Left kidney (tissue), 2 donors: Measurements from ENCODE around the gene KRT15. TPM values are rescaled to one million over a fixed set of nuclear protein-coding genes. Genes with fewer than 3 reads are reported as not detected.

ENCODE experiments used
- DNase-seq: peaks from one replicate; pipeline ENCODE4 v3.0.0-alpha.2; 2013
- polyA plus RNA-seq: library from polyadenylated mRNA; unstranded; fragments of 120-200 nt; gene quantifications from one replicate; pipeline ENCODE4 v1.2.1, GENCODE V29; 2013; ENCODE audit not compliant: insufficient read length

KRT15 gene
- polyA plus RNA-seq, 1 donor: 1.8 TPM

- DNase-seq: no peak
Measured at GRCh38 chr17:41504246-41504977, 14.3 kb downstream of the KRT15 start.

DNA sequence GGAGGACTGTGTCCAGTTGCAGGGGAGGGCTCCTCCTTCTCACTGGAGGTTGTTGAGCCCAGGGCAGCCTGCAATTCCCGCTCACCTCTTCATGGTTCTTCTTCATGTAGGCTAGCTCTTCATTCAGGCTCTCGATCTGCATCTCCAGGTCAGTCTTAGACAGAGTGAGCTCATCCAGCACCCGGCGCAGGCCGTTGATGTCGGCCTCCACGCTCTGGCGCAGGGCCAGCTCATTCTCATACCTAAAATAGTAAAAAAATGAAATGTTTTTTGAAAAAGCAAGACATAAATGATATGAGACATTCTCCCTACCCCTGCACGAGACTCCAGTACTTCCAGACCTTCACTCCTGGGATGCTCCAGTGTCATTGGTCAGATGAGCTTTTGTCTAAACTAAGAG lies 15.5 kb downstream of the KRT15 start:
- no peak for DNase-seq

DNA sequence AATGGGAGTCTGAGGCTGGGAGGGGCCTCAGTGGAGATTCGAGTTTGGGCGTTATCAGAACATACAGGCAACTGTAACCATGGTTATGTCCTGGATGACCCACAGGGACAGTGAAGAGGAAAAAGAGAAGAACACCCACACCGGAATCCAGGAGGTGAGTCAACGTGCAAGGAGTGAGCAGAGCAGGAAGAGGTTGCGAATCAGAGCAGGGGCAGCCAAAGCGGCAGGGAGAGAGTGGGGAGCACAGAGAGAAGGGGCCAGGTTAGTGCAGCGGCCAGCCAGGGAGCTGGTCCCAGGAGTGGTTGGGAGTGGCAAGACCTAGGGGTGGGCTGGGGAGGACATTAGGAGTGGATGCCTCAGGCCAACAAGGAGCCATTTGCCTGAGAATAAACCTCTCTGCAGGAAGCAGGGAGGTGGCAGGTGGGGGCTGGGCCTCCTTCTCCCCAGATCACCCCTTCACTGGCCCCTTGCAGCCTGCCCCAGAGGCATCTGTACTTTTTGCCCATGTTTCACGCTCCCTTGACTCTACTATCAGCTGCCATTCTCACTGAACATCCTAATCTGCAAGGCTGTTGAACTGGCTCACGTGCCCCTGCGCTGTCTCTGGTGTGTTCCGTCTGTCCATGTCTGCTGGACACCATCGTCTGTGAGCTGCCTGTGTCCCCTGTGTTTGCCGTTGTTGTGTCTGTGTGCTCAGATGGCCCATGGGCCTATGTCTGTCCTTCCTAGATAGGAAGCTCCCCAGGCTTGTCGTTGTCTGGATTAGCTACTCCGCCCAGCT lies 18.4 kb downstream of the KRT15 start:
- no peak for DNase-seq

DNA sequence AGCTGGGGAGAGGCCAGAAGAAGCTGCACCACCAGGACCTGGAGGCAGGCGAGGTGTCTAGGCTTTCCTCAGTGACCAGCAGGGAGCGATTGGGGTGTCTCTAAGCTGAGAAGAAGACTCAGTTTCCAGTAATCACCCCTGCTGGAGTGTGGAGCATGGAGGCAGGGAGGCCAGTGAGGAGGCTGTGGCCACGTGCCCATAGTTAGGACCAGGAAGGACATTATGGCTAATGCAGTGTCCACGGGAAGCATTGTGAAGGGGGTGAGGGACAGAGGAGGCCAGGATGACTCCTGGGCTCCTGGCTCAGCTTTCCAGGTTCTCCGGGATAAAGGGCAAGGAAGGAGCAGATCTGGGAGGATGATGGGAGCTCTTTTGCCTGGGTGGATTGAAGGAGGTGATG lies 19.0 kb downstream of the KRT15 start:
- DNase-seq: no peak

- DNase-seq: no peak
Measured at GRCh38 chr17:41498276-41498675, 20.4 kb downstream of the KRT15 start.

- peak; percentile 56 for DNase-seq
Measured at GRCh38 chr17:41496803-41497484, 21.7 kb downstream of the KRT15 start.

DNA sequence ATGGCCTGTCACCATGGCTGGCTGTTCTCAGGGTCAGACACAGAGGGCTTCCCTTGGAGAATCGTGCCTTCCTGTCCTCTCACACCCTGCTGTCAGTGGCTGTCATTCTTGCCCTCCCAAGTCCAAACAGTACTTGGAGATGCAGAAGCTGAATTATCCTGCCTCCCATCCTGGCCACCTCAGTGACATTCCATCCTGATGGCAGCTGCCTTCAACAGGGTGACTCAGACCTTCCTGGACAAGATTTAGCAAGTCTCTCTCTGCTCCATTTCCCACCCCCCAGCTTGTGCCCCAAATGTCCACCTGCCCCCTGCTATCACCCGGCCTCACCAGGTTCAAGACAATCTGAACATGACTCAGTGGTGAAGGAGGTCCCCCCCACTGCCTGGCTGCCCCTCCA lies 24.2 kb downstream of the KRT15 start:
- DNase-seq: no peak

GRCh38 chr17:41492771-41493170 lies 25.9 kb downstream of the KRT15 start:
- DNase-seq: peak; percentile 58

DNA sequence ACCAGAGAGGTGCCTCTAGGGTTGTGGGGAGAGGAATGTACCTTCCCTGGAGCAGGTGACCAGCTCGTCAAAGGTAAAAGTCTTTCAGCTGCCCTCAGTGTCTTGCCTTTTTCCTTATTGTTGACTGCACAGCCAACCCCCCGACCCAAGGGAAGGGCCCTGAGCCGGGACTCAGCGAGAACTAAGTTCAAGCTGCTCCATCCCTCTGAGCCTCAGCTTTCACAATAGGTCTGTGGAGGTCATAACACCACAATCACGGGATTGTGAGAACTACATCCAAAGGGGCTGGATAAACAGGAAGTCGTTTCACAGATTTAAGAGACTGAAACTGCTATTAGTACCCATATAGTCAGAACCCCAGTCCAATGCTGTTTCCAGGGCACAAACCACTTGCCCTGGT lies 26.3 kb downstream of the KRT15 start:
- no peak for DNase-seq

DNA sequence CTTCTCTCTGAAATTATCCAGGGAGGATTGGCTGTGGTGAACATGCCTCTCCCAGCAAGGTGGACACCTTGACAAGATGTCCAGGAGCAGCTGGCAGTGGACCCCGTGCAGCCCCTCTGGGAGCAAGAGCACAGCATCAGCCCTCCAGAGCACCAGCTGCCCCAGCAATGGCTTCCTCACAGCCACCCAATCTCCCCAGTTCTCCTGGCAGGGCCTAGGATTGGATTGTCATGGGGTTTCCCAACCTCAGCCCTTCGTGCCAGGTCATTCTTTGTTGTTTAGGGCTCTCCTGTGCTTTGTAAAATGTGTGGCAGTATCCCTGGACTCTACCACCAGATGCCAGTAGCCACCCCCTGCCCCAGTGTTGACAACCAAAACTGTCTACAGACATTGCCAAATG lies 27.2 kb downstream of the KRT15 start:
- no peak for DNase-seq

GRCh38 chr17:41490000-41490990 lies 28.4 kb downstream of the KRT15 start:
- DNase-seq: no peak

GRCh38 chr17:41489531-41489930 lies 29.2 kb downstream of the KRT15 start, which contains the start of gene KRT36:
Gene KRT36, minus strand, starts transcription at chr17:41489910. Its CDS starts 46 bp downstream, at chr17:41489864.
- no peak for DNase-seq

DNA sequence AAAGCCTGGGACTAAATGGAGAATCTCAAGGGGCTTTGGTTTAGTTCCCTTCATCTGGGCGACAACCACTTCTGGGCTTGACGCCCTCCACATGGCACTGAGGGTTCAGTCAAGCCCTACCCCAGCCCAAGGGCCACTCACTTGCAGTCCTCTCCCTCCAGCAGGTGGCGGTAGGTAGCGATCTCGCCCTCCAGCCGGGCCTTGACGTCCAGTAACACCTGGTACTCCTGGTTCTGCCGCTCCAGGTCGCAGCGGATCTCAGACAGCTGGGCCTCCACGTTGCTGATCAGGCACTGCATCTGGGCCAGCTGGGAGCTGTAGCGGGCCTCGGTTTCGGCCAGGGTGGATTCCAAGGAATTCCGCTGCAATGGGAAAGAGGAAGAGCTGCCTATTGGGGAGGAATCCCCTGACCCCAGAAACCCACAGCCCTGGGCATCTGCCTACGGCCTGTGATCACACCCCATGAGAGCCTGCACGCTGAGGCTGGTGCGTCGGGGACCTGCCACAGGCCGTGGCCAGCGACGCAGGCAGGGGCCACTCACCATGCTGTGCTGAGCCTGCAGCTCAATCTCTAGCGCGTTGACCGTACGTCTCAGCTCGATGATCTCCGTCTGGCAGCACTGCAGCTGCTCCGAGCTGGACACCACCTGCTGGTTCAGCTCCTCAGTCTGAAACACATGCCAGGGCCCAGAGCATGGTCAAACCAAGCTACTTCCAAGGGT lies 31.7 kb downstream of the KRT15 start:
- DNase-seq: no peak

- DNase-seq: no peak
Measured at GRCh38 chr17:41486316-41486715, 32.4 kb downstream of the KRT15 start.

DNA sequence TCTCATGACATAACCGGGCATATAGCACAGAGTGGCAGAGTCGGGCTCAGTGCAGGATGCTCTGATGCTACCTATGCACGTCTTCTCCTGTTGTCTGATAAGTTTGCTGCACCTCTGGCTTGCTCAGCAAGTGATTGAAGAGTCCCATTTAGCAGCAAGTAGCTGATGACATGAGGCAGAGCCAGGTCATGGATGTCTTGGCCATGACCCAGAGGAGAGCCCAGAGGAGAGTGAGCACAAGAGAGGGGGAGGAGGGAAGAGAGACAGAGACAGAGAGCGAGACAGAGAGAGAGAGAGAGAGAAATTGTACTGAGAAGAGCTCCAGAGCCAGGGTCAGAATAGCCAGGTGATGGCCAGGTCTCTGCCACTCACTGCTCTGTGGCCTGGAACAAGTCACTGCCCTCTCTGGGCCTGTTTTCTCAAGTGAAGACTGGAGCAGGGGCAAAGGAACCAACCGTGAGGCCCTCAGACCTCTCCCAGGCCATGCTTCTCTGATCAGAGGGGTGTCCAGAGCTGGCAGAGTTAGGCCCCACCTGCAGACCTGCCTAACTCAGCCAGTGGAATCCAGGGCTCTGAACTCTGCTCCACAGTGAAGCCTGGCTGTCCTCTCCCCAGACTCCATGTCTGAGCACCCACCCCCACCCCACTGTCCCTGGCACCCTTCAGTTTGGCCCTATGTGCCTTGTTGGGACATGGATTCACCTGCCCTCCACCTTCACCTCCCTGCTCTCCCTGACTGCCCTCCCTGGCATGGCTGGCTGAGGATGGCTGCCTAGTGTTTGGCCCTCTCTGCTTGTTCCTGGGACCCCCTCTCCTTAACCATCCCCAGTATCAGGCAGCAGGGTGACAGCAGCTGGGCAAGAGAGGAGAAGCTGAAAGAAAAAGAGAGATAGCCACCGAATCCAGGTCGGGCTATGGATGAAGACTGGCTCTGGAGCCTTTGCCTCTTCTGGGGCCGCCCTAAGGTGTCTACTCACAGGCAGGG lies 33.5 kb downstream of the KRT15 start:
- DNase-seq: no peak

DNA sequence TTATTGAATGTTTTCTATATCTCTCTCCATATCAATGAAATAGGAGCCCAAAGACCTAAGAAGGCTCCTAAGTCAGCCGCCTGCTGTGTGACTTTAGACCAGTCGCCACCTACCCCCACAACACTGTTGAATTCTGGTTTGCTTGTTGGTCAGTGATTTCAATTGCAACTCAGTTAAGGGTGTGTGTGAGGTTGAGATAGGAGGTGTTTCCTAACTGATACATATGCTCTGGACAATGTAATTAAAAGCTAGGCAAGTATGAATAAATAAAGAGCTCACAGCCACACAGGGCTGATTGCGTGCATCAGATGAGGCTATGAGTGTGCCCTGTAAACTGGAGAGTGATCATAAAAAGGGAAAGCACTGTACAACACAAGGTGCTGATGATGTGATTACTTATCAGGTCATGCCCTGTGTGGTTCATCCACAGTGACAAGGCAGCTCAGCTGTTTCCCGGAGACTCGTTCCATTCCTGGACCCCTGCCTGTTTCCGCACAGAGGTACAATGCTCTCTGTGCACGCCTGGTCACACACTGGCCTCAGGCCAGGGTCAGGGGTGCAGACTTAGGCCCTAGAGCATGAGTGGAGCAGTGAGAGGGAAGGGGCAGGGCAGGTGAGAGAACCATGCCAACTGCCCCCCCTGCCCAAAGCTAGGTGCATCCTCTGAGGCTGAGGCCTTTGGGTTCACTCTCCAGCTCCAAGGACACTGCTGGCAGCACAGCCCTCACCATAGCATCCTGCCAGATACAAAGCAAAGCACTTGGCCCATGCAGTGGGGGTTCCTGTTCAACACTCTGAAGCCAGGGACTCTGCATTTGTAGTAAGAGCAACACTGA lies 34.5 kb downstream of the KRT15 start:
- DNase-seq: no peak

DNA sequence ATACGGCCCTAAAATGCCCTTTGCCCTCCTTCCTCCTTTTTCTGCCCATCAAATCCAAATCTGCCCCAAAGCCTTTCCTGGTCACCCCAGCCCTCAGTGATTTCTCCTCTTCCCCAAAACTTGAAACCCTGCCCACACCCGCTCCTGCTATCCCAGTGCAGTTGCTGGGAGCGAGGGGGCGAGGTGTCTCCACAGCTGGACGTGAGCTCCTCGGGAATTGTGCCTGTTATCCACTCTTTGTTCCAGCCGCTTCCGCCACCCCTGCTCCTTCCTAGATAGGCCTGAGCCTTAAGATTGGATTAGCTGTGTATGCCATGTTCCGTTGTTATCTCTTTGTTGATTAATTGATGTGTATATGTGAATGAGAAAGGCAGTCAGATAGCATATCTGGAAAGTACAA lies 35.2 kb downstream of the KRT15 start:
- no peak for DNase-seq

DNA sequence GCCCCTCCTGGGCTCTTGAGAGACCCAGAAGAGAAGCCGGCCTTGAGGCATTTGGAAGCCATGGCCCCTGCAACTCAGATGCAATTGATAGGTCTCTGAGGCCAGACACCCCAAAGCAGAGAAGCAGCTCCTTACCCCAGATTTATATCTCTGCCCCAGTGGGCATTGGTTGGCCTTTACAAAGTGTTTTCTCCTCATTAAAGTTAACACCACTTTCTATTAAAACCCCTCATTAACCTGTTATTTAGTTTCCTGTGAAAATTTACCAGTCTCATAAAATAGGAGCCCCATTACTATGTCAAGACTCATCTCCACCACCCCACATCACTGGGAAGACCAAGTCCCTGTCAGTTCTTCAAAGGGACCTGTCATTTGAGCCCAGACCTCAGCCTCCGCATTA lies 37.7 kb downstream of the KRT15 start, which contains the start of gene KRT35:
Gene KRT35 (minus strand): TSS at position 116 of the 400 bp plus-strand sequence. CDS start 54 bp downstream, at position 62.
- DNase-seq: no peak

GRCh38 chr17:41480581-41480980 lies 38.1 kb downstream of the KRT15 start:
- no peak for DNase-seq
